Measurements from ENCODE around the gene TIMP3. TPM values are rescaled to one million over a fixed set of nuclear protein-coding genes. Genes with fewer than 3 reads are reported as not detected.

Gene TIMP3
- total and polyA plus RNA-seq, 2 donors (not counting 1 experiment from before 2014, with no cell fraction given) = 242 to 375 TPM

- no peaks in the 10 kb centered on the region for H3K79me2 ChIP-seq (ENCODE audit: control insufficient read depth, insufficient read depth, low read length)
- H4K20me1 ChIP-seq (ENCODE audit: control insufficient read depth, extremely low read depth, insufficient read depth, low read length) = no peaks in the 10 kb centered on the region
- H2AFZ ChIP-seq (ENCODE audit: low read length) = no peak overlapping the region
- no peaks in the 10 kb centered on the region for H3K4me1 ChIP-seq (ENCODE audit: control insufficient read depth, extremely low read depth, insufficient read depth, low read length)
- H3K4me2 ChIP-seq (ENCODE audit: extremely low read depth, insufficient read depth, low read length) = no peak overlapping the region
- TF ChIP-seq, protein P1, sequence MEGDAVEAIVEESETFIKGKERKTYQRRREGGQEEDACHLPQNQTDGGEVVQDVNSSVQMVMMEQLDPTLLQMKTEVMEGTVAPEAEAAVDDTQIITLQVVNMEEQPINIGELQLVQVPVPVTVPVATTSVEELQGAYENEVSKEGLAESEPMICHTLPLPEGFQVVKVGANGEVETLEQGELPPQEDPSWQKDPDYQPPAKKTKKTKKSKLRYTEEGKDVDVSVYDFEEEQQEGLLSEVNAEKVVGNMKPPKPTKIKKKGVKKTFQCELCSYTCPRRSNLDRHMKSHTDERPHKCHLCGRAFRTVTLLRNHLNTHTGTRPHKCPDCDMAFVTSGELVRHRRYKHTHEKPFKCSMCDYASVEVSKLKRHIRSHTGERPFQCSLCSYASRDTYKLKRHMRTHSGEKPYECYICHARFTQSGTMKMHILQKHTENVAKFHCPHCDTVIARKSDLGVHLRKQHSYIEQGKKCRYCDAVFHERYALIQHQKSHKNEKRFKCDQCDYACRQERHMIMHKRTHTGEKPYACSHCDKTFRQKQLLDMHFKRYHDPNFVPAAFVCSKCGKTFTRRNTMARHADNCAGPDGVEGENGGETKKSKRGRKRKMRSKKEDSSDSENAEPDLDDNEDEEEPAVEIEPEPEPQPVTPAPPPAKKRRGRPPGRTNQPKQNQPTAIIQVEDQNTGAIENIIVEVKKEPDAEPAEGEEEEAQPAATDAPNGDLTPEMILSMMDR (conservative IDR thresholded peaks at IDR 0.05 in 1 of 2, IDR thresholded peaks at IDR 0.05 in 1 of 2; ENCODE audit: low read depth in 1 of 2, low read length in 2 of 2) = no peak
- no peak for TF ChIP-seq EZH2 (IDR thresholded peaks at IDR 0.05; ENCODE audit: low read length, missing control alignments)
- H3K9me3 ChIP-seq (ENCODE audit: control insufficient read depth, insufficient read depth, low read depth, low read length) = no peaks in the 10 kb centered on the region
- H3K4me3 ChIP-seq (replicated peaks in 1 of 4; ENCODE audit: control extremely low read depth in 1 of 4, insufficient read depth in 1 of 4, low read depth in 3 of 4, low read length in 4 of 4) = no peak overlapping the region
- no peak for DNase-seq (ENCODE audit: low read depth in 2 of 2)
- H3K27ac ChIP-seq (ENCODE audit: insufficient read depth, low read length) = no peak overlapping the region
- peaks cover 2% of the 10 kb centered on the region for H3K27me3 ChIP-seq (ENCODE audit: control insufficient read depth, insufficient read depth, low read length)
- no peaks in the 10 kb centered on the region for H3K36me3 ChIP-seq (ENCODE audit: control insufficient read depth, insufficient read depth, low read length)
- no peak overlapping the region for H3K9ac ChIP-seq (ENCODE audit: insufficient read depth, low read length)
These were observed 72.9 kb downstream of the TIMP3 start for GRCh38 chr22:32874385-32874784.

GRCh38 chr22:32874976-32875375 lies 73.5 kb downstream of the TIMP3 start:
- H3K4me1 ChIP-seq (ENCODE audit: control insufficient read depth, extremely low read depth, insufficient read depth, low read length) = no peaks in the 10 kb centered on the region
- H3K4me3 ChIP-seq (replicated peaks in 1 of 4; ENCODE audit: control extremely low read depth in 1 of 4, insufficient read depth in 1 of 4, low read depth in 3 of 4, low read length in 4 of 4) = no peak overlapping the region
- no peak overlapping the region for H3K9ac ChIP-seq (ENCODE audit: insufficient read depth, low read length)
- DNase-seq (ENCODE audit: low read depth in 2 of 2) = no peak
- no peak overlapping the region for H3K4me2 ChIP-seq (ENCODE audit: extremely low read depth, insufficient read depth, low read length)
- no peaks in the 10 kb centered on the region for H3K9me3 ChIP-seq (ENCODE audit: control insufficient read depth, insufficient read depth, low read depth, low read length)
- H2AFZ ChIP-seq (ENCODE audit: low read length) = no peak overlapping the region
- H3K79me2 ChIP-seq (ENCODE audit: control insufficient read depth, insufficient read depth, low read length) = no peaks in the 10 kb centered on the region
- no peak overlapping the region for H3K27ac ChIP-seq (ENCODE audit: insufficient read depth, low read length)
- no peaks in the 10 kb centered on the region for H4K20me1 ChIP-seq (ENCODE audit: control insufficient read depth, extremely low read depth, insufficient read depth, low read length)
- TF ChIP-seq, protein P1 (conservative IDR thresholded peaks at IDR 0.05 in 1 of 2, IDR thresholded peaks at IDR 0.05 in 1 of 2; ENCODE audit: low read depth in 1 of 2, low read length in 2 of 2) = no peak
- no peak for TF ChIP-seq EZH2 (IDR thresholded peaks at IDR 0.05; ENCODE audit: low read length, missing control alignments)
- H3K27me3 ChIP-seq (ENCODE audit: control insufficient read depth, insufficient read depth, low read length) = peaks cover 2% of the 10 kb centered on the region
- H3K36me3 ChIP-seq (ENCODE audit: control insufficient read depth, insufficient read depth, low read length) = no peaks in the 10 kb centered on the region

DNA sequence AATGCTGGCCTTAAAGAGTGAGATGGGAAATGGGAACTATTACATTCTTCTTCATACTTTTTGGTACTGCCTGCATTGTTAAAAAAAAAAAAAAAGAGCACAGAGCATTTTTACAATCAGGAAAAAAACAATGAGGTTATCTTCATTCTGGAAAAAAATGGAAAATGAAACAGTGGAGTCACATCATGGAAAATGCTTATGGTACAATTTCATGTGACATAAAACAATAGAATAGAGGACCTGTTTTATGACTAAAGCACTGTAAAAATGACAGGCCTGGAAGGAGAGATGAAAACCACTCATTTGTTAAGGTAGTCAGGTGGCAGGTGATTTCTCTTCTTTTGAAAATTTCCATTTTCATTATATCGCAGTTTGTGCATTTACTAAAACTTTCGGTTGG lies 75.0 kb downstream of the TIMP3 start:
- Histone ChIP-seq H3K4me1 (ENCODE audit: control insufficient read depth, extremely low read depth, insufficient read depth, low read length) (peaks cover 3% of the 10 kb centered on the region), H3K36me3 (ENCODE audit: control insufficient read depth, insufficient read depth, low read length) (no peaks in the 10 kb centered on the region), H3K4me3 (replicated peaks in 1 of 4; ENCODE audit: control extremely low read depth in 1 of 4, insufficient read depth in 1 of 4, low read depth in 3 of 4, low read length in 4 of 4) (no peak overlapping the region), H3K9ac (ENCODE audit: insufficient read depth, low read length) (no peak overlapping the region), H4K20me1 (ENCODE audit: control insufficient read depth, extremely low read depth, insufficient read depth, low read length) (no peaks in the 10 kb centered on the region), H2AFZ (ENCODE audit: low read length) (no peak overlapping the region), H3K27me3 (ENCODE audit: control insufficient read depth, insufficient read depth, low read length) (peaks cover 2% of the 10 kb centered on the region), H3K9me3 (ENCODE audit: control insufficient read depth, insufficient read depth, low read depth, low read length) (no peaks in the 10 kb centered on the region), H3K79me2 (ENCODE audit: control insufficient read depth, insufficient read depth, low read length) (no peaks in the 10 kb centered on the region), H3K4me2 (ENCODE audit: extremely low read depth, insufficient read depth, low read length) (no peak overlapping the region), H3K27ac (ENCODE audit: insufficient read depth, low read length) (no peak overlapping the region)
- no peak for TF ChIP-seq EZH2 (IDR thresholded peaks at IDR 0.05; ENCODE audit: low read length, missing control alignments)
- TF ChIP-seq, protein P1 (conservative IDR thresholded peaks at IDR 0.05 in 1 of 2, IDR thresholded peaks at IDR 0.05 in 1 of 2; ENCODE audit: low read depth in 1 of 2, low read length in 2 of 2) = no peak
- no peak for DNase-seq (ENCODE audit: low read depth in 2 of 2)
